Fibroblast of peridontal ligament (primary cell): ENCODE results near the gene IFI27L1.

Experiments used
- DNase-seq: peaks from one replicate; pipeline ENCODE4 v3.0.0-alpha.2; 2010; ENCODE audit errors: extremely low read depth

IFI27L1 gene

DNA sequence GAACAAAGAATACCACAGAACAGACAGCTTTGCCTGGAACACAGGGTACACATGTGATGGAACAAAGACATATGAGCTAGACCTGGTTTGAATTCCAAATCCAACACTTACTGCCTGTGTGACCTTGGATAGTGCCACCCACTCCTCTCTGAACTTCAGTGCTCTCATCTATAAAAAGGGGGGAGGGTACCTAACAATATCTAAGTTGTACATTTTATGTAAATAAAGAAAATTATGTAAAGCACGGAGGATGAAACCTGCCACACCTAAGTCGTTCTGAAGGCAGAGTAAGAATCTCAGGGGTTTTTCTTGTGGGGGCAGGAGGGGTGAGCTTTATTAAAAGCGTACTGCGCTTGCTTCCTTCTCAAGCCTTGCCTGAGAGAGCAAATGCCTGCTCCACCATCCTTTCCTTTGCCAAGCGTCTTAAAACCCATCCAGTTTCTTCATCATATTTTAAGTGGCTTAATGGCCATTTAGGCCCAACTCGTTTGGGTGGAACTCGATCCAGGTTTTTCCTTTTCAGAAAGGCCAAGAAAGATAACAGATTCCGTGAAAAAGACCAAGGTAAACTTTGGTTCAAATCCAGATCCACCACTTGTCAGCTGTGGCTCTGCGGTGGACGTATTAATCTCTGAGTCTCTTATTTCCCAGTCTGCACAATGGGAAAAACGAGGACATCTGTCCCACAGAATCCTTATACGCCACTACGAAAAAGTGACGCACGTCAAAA lies 1.1 kb upstream of the IFI27L1 start:
- DNase-seq: peak; percentile 49

DNA sequence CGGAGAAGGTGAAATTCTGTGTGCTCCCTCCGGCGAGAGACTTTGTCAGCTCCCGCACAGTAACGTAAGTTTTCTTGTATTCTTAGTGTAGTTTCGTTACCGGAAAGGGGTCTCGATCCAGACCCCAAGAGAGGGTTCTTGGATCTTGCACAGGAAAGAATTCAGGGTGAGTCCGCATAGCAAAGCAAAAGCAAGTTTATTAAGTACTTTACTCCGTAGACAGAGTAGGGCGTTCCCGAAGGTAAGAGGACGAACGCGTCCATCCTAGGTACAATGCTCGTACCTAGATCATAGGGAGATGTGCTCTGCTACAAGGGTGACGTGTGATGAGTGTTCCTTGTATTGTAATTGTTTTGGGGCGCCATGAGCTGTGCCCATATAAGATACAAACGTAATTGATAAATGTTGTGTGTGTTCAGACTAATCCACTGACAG lies 293 bp downstream of the IFI27L1 start:
- DNase-seq: no peak

DNA sequence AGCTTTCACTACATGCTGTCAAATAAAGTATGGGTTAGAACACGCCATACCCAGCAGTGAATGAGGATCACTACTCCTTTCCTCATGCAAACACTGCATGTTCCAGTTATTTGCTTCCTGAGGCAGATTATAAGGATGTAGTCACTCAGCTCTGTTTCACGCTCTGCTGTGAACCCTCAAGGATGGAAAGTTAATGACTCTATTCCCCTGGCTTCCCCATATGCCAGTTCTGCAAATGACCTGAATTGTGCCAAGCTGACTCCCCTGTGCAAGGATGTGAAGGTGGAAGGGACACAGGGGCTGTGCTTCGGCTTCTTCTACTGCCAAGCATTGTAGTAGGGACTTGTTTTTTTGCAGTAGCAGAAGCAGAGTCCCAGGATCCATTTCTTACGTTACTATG lies 6.8 kb downstream of the IFI27L1 start:
- DNase-seq: no peak

DNA sequence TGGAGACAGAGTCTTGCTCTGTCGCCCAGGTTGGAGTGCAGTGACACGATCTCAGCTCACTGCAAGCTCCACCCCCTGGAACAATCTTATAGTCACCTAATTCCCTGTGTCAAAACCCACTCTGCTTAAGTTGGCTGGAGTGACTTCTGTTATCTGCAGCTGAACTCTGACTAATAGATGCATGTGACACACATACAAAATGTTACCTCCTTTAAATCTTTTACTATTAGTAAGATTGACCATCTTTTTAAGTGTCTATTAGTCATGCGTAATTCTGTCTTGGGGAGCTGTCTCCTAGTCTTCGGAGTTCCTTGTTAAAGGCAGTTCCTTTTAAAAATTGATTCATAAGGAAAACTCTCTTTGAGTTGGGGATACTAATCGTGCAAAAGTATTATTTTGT lies 7.4 kb downstream of the IFI27L1 start:
- no peak for DNase-seq

DNA sequence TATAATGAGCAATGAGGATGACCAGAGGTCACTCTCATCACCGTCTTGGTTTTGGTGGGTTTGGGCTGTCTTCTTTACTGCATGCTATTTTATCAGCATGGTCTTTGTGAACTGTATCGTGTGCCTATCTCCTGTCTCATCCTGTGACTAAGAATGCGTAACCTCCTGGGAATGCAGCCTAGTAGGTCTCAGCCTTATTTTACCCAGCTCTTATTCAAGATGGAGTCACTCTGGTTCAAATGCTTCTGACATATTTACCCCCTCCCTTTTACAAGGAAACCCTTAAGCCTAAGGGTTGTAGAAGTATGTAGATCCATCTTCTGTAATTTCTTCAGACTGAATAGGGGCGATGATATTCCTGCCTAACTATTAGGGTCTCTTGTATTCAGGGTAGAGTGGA lies 8.4 kb downstream of the IFI27L1 start:
- DNase-seq: no peak

DNA sequence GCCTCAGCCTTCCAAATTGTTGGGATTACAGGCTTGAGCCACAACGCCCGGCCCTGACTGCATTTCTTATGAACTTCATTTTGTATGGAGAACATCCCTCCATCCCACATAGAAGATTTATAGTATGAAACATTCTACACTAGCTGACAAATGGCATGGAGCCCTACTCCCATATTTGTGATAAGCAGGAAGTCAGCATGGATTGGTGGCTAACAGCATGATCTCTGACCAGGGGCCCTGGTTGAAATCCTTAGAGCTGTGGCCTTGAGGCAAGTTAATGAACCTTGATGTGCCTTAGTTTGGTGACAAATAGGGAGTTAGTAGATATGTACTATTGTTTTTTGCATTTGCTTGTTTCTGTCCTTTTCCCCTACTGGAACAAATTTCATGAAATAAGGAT lies 12.3 kb downstream of the IFI27L1 start:
- DNase-seq: no peak

DNA sequence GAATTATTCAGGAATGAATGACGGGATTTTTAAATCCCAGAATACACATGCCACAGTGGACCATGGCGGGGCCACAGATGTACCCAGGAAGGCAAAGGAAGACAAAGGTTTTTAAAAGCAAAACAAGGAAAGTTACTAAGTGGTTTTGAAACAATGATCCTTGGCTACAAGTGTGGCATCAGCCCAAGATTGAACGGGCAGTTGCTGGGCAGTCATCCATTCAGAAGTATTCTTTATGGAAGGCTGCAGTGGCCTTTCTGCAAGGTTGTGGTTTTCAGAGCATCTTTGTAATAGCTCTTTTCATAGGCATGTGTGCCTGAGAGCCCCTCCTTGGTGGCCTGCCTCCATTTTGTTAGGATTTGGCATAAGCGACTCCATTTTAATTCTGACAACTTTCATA lies 16.0 kb downstream of the IFI27L1 start:
- peak; percentile 23 for DNase-seq

DNA sequence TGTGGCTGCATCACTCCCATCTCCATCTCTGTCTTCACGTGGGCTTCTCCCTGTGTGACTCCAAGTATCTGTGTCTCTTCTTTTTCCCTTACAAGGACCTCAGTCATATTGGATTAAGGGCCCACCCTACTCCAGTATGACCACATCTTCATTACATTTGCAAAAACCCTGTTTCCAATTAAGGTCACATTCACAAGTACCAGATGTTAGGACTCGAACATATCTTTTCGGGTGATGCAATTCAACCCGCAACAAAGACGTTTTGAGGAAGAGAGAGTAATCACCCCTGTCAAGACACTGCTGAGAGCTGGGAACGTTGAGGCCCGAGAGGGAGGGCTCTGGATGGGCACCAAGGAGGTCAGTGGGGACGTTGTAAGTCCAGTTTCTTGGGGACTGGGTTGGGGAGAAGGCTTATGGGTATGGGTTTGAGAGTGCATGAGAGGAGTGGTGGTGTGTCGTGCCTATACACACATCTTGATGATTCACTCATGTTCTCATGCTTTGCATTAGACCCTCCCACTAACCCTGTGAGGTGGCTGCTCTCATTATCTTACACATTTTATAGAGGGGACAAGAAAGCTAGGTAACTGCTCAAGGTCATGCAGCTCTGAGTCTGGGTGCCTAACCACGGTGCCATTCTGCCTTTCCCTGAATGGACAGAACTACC lies 17.3 kb downstream of the IFI27L1 start:
- peak; percentile 88 for DNase-seq

DNA sequence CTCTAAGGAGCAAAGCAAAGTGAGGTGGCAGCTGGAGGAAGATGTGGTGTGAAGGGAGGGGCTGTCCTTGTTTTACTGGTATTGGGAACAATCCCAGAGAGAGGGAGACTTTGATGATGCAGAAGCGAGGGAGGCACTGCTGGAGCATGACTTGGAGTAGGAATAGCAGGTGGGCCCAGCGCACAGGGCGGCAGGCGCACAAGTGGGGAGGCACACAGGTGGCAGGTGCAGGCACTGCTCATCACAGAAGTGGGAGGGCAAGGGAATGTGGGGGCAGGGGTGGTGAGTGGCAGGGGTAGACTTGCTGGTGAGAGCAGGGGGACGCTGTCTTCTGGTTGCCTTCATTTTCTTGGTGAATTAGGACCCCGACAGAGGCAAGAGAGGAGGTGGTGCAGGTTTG lies 17.9 kb downstream of the IFI27L1 start:
- DNase-seq: no peak

DNA sequence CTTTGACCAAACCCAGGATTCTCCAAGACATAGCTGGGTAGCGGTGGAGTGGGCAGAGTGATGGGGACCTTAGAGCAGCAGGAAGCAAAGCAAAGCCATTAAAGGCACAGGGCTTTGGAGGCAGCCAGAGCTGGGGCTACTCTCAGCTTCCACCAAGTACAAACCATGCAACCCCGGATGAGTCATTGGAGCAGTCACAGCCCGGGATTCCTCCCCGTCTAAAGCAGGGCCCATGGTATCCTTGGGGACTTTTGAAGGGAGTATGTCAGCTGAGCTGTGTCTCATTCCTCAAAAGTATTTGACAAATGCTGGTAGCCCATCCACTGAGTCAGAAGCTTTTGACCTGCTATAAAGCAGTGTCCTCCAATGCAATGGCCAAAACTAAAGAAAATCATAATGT lies 19.7 kb downstream of the IFI27L1 start:
- DNase-seq: peak; percentile 80

DNA sequence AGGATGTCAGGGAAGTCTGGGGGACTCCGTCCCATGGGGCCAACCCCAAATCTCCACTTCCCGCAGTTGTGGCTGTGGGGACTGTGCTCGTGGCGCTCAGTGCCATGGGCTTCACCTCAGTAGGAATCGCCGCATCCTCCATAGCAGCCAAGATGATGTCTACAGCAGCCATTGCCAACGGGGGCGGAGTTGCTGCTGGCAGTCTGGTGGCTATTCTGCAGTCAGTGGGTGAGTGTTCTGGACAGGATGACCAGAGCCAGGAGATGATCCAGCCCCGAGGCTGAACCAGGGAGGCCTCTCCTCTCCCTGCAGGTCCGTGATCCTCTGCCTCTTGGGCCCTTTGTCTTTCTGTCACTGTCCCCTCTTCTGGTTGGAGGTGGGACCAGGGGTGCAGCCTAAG lies 20.6 kb downstream of the IFI27L1 start:
- no peak for DNase-seq

DNA sequence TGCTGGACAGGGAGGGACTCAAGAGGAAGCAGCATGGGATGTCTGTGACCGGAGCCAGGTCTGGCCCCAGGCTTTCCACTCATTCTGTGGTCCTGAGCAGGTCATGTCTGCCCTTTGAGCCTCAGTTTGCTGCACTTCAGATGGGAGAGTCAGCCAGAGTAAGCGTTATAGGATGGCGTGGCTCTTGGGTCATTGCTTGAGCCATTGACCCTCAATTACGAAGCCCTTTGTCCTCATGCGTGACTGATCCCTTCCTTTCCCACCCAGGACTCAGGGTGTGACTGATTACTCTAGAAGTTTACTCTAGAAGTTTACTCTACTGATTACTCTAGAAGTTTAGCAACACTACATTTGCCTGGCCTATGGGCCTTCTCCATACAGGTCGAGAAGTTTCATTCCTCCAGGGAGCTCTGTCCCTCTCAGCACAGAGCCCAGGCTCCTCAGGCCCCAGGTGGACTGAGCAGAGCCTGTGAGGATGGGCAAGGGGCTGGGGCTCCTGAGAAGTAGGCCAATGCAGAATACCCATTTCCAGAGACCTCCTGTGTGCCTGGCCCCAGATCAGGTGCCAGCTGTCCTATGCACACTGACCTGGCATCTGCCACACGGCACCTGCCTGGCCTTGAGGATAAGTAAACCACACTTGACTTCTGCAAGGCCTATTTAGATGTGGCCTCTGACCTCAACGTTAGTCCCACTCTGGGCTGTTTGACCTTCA lies 21.8 kb downstream of the IFI27L1 start:
- no peak for DNase-seq

DNA sequence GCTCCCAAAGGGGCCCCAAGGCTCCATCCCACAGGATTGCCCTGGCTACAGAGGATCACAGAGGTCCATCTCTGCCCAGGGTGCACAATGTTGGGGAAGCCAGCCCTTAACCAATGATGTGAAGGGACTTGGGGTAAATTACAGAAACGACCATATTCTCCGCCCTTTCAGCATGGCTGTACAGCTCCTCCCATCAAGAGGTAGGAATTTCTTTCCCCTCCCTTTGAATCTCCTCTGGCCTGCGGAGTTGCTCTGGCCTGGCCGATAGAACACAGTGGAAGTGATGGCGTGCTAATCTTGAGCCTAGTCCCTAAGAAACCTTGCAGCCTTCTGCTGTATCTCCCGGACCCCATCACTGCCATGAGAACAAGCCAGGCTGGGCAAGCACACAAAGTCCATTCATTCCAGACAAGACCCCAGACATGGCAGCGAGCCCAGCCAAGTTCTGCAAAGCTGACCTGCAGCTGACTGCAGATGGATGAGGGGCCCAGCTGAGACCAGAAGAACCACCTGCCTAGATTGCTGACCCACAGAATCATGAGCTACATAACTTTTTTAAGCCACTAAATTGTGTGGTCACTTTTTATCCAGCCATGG lies 22.5 kb downstream of the IFI27L1 start:
- no peak for DNase-seq

DNA sequence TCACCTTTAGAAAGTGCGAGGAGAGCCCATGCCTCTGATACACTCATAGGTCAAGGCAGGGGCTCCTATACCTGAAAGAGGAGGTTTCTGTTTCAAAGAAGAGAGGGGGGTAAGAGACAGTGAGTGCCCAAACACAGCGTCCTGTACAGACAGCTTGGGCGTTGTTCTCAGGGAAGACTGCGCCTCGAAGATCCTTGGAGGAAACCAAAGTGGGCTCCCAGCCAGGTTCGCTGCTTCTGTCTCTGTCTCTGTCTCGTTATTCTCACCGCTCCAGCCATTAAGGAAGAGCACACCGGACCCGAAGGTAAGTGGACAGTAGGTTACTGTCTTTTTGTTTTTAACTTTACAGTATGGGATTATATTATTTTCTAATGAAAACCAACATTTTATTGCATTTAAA lies 23.6 kb downstream of the IFI27L1 start:
- DNase-seq: no peak

DNA sequence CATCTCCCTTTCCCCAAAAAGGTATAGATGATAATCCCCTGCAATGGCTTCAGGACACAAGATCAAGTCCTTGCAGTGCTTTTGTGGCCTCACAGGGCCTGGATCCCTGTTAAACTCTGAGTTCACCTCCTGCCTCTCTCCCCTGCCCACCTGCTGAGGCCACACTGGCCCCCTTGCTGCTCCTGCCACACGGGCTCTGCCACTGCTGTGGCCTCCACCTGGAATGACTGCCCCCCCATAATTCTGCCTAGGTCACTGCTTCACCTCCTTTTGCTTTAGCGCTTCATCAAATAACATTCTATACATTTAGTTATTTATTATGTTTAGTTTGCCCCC lies 28.8 kb downstream of the IFI27L1 start:
- DNase-seq: no peak

DNA sequence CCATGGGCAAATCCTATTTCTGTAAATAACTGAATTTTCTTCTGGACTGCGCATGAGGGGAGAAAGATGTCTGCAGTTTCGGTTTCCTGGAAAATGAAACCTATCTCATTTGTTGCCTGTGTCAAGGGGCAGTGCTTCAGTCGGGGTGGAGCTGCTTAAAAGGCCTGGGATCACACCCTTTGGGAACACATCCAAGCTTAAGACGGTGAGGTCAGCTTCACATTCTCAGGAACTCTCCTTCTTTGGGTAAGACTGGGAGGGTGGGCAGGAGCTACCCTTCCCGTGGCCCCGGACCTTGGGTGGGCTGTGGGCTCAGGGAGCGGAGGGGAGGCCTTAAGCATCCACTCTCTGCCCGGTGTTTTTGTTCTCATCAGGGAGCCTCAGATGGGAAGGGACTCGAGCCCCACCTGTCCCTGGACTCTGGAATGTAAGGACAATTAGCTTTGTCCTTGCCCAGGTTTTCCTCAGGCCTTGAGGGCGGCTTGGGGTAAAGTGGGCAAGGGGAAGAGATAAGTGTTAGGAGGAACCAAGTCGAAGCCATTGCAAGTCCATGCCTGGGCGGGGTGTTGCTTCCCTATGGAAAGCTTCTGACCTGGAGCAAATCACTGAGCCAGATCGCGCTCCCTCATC lies 29.6 kb downstream of the IFI27L1 start, which contains the start of gene IFI27:
TSS of gene IFI27 (plus strand) at position 185 of the 630 bp plus-strand sequence.
- DNase-seq: peak; percentile 62

DNA sequence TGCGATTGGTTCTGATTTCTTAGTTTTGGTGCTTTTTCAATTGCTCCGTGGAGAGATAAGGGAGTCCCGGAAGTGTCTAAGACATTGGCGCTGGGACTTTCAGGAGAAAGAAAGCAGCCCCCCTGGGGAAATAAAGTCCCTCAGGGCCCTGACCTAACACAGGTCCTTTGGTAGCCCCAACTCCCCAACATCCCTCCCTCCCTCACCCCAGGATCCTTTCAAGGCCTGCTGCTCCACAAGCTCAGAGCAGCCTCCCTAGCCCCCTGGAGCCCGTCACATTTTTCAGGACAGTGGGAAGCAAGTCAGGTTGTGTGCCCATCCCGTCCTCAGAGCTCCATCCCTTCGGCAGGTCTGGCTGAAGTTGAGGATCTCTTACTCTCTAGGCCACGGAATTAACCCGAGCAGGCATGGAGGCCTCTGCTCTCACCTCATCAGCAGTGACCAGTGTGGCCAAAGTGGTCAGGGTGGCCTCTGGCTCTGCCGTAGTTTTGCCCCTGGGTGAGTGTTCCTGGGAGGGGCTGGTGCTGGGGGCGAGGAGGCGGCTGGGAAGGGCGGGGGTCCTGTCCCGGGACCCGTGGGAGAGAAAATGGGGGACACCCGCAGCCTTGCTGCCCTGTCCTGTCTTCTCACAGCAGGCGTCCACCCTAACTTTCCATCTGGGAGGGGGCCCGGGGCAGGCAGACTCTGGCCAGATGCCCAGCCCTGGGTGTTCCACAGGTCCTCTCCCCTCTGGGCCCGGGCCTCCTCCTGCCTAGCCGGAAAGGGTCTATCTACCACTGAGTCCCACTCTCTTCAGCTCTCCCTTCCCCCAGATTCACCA lies 30.4 kb downstream of the IFI27L1 start:
- no peak for DNase-seq

DNA sequence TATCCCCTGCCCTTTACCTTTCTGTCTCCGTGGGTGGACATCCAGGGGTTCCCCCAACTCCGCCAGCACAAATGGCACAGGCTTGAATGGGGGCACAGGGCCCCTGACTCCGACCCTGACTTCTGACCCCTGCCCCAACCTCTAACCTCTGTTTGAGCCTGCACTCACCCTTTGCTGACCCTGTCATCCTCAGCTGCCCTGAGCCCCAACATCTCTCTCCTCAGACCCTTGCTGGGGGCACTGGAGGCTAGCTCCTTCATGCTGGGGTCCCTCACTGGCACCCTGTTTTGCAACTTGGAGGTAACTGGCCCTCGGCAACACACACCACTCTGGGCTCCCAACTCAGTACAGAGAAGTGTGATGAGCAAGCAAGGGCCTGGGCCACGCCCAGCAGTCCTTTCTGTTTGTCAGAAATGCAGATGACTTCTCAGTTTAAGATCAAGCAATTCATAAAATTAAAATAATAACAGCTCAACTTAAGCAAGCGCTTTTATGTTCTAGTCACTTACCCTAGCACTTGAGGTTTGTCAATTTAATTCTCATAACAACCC lies 31.5 kb downstream of the IFI27L1 start:
- no peak for DNase-seq

DNA sequence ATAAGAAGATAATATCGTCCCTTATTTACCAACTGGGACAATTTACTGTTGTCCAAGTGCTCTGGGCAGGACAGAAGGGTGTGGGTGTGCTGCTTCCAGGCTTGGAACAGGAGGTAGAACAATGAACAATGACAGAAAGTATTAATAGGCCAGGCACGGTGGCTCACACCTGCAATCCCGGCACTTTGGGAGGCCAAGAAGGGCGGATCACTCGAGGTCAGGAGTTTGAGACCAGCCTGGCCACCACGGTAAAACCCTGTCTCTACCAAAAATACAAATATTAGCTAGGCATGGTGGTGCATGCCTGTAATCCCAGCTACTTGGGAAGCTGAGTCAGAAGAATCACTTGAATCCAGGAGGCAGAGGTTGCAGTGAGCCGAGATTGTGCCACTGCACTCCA lies 32.0 kb downstream of the IFI27L1 start:
- no peak for DNase-seq

DNA sequence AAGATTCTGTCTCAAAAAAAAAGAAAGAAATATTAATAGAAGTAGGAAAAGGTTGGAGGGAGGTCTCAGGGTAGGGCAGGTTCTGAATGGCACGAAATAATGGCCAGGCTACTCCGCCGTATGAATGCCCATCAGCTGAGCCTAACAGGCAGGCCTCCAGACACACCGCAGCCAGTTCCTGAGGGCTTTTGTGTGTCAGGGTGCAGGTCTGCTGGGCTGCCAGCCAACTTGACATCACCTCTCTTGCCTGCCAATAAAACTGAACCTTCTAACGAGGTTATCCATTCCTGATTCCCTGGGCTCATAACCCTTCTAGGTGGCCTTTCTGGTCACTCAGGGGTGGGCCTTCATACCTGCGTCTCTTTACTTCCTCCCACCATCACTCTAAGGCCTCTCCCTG lies 32.4 kb downstream of the IFI27L1 start:
- no peak for DNase-seq
